PFSK-1 (cell line): ENCODE measurements around the gene CAPG.
A peak's percentile ranks its signal among the peaks of the same experiment; 100 is the strongest.

Source experiments
- FOXP2 ChIP-seq: optimal IDR thresholded peaks from 2 replicates; pipeline ENCODE3; 2011; ENCODE audit warnings: borderline replicate concordance, control low read depth, inconsistent platforms; ENCODE audit not compliant: insufficient read depth; ENCODE audit errors: extremely low read length, extremely low read depth
- POLR2AphosphoS5 ChIP-seq: IDR thresholded peaks from 2 replicates; pipeline ENCODE4 v1.6.1; 2012; ENCODE audit warnings: low read depth, mild to moderate bottlenecking, control low read depth, low read length, moderate library complexity
- REST ChIP-seq, 2 experiments: IDR thresholded peaks; 2 replicates each; pipeline versions ENCODE4 v1.6.1 to v1.8.0; 2011 to 2012; ENCODE audit warnings: low read depth in 2 of 2, low read length in 2 of 2, control low read depth in 1 of 2, inconsistent platforms in 1 of 2, mild to moderate bottlenecking in 1 of 2, moderate library complexity in 1 of 2; ENCODE audit not compliant: insufficient read depth in 1 of 2
- SIN3A ChIP-seq: IDR thresholded peaks from 2 replicates; pipeline ENCODE4 v1.6.1; 2012; ENCODE audit warnings: mild to moderate bottlenecking, low read length, moderate library complexity, borderline replicate concordance; ENCODE audit not compliant: insufficient read depth
- TAF1 ChIP-seq: IDR thresholded peaks from 2 replicates; pipeline ENCODE4 v1.6.1; 2012; ENCODE audit warnings: low read length, control low read depth, borderline replicate concordance; ENCODE audit not compliant: insufficient read depth

CAPG gene

GRCh38 chr2:85354286-85355072 is 55.7 kb downstream of the CAPG start, which contains the start of the genes ELMOD3 and RETSAT:
TSS of gene ELMOD3 (plus strand) at chr2:85354769. CDS start at chr2:85357199, 2,430 bp downstream.
TSS of gene RETSAT (minus strand) at chr2:85354528. CDS start at chr2:85354507, 21 bp downstream.
- peak; percentile 66 to 76 for TF ChIP-seq REST (IDR thresholded peaks at IDR 0.05; ENCODE audit: insufficient read depth in 1 of 2, low read depth in 2 of 2, low read length in 2 of 2)
- TF ChIP-seq FOXP2 = peak; percentile 87
- peak; percentile 98 for TF ChIP-seq POLR2AphosphoS5
- peak; percentile 99 for TF ChIP-seq TAF1
- no peak; the same call in 1 of the 2 replicates for TF ChIP-seq SIN3A

- TF ChIP-seq SIN3A (0 out of 2 replicates have a peak, but pooled peaks have one; percentile 16), POLR2AphosphoS5 (no peak)
These were observed 56.3 kb downstream of the CAPG start for GRCh38 chr2:85353876-85354285.

- no peak for TF ChIP-seq SIN3A
- no peak for TF ChIP-seq POLR2AphosphoS5
- TF ChIP-seq REST (IDR thresholded peaks at IDR 0.05; ENCODE audit: insufficient read depth in 1 of 2, low read depth in 2 of 2, low read length in 2 of 2) = no peak
These were observed 62.6 kb downstream of the CAPG start for GRCh38 chr2:85347599-85347998.
